Prostate gland (tissue), 2 donors: ENCODE measurements around the gene ACER3.

ENCODE experiments used
- CTCF ChIP-seq, 4 experiments: fragments of 200-600 bp in 2 of 4; fragments of 450-650 bp in 2 of 4; sonication (generic) in 2 of 4; IDR thresholded peaks; 1 replicate in 3 of 4; 2 replicates in 1 of 4; pipeline ENCODE4 v1.5.1; 2016 to 2019; ENCODE audit warnings: antibody characterized with exemption in 4 of 4, mild to moderate bottlenecking in 2 of 4, moderate library complexity in 2 of 4
- POLR2AphosphoS5 ChIP-seq: sonication (generic); formaldehyde crosslinking; IDR thresholded peaks from one replicate; pipeline ENCODE4 v1.6.1; 2017; ENCODE audit warnings: antibody characterized with exemption

GRCh38 chr11:76910620-76911414 lies 50.1 kb downstream of the ACER3 start:
- no peak for TF ChIP-seq CTCF (IDR thresholded peaks at IDR 0.05)
- TF ChIP-seq POLR2AphosphoS5, result no peak
